GM15510 (cell line): ENCODE measurements around the gene C9orf43.

Source experiments
- POLR2A ChIP-seq: IDR thresholded peaks from 3 replicates; pipeline ENCODE4 v1.6.1; 2011; ENCODE audit warnings: borderline replicate concordance; ENCODE audit not compliant: insufficient read length; ENCODE audit errors: extremely low read depth

Gene C9orf43

GRCh38 chr9:113399646-113400200 lies 10.8 kb upstream of the C9orf43 start:
- no peak for TF ChIP-seq POLR2A

GRCh38 chr9:113401027-113401792 lies 9.3 kb upstream of the C9orf43 start, which contains the start of gene ALAD:
Gene ALAD (minus strand): TSS chr9:113401284. CDS start chr9:113393559, 7,725 bp downstream.
- peak; percentile 78 for TF ChIP-seq POLR2A

GRCh38 chr9:113403646-113404045 lies 6.9 kb upstream of the C9orf43 start:
- TF ChIP-seq POLR2A, result no peak

GRCh38 chr9:113409481-113409880 lies 1.1 kb upstream of the C9orf43 start:
- no peak for TF ChIP-seq POLR2A

GRCh38 chr9:113409883-113410206 lies 702 bp upstream of the C9orf43 start:
- TF ChIP-seq POLR2A, result no peak

- TF ChIP-seq POLR2A, result peak; percentile 25
These were observed 5.7 kb downstream of the C9orf43 start for GRCh38 chr9:113416149-113416721.

GRCh38 chr9:113417370-113417769 lies 6.8 kb downstream of the C9orf43 start:
- TF ChIP-seq POLR2A, result no peak

- TF ChIP-seq POLR2A, result no peak
These were observed 11.2 kb downstream of the C9orf43 start for GRCh38 chr9:113421726-113422125.

- no peak for TF ChIP-seq POLR2A
These were observed 14.5 kb downstream of the C9orf43 start for GRCh38 chr9:113425072-113425471.

- no peak for TF ChIP-seq POLR2A
These were observed 16.2 kb downstream of the C9orf43 start for GRCh38 chr9:113426701-113427100.

- no peak for TF ChIP-seq POLR2A
These were observed 17.1 kb downstream of the C9orf43 start for GRCh38 chr9:113427629-113428028.

GRCh38 chr9:113428062-113428615 lies 17.6 kb downstream of the C9orf43 start:
- TF ChIP-seq POLR2A, result no peak

GRCh38 chr9:113431191-113431590 lies 20.6 kb downstream of the C9orf43 start:
- TF ChIP-seq POLR2A, result no peak

- no peak for TF ChIP-seq POLR2A
These were observed 26.4 kb downstream of the C9orf43 start for GRCh38 chr9:113436728-113437515.

GRCh38 chr9:113444736-113445135 lies 34.2 kb downstream of the C9orf43 start:
- no peak for TF ChIP-seq POLR2A
